Neural cell (in vitro differentiated cells): ENCODE measurements around the gene ZBTB40. TPM values are rescaled to one million over a fixed set of nuclear protein-coding genes. Genes with fewer than 3 reads are reported as not detected.

Source experiments
- H2AFZ ChIP-seq: fragments of 200-600, 300-800 bp; sonication (generic), shearing (Covaris generic); 2 replicates; pipeline ENCODE4 v1.6.0; 2014; ENCODE audit warnings: low read depth, mild to moderate bottlenecking, antibody characterized with exemption, low read length, moderate library complexity
- H3F3A ChIP-seq: fragments of 200-600 bp; shearing (Covaris generic); 2 replicates; pipeline ENCODE4 v1.6.1; 2016; ENCODE audit warnings: mild to moderate bottlenecking, moderate library complexity, mixed read lengths, antibody characterized with exemption, low read length; ENCODE audit not compliant: insufficient read depth, poor library complexity, severe bottlenecking
- H3K27ac ChIP-seq: fragments of 200-600, 300-800 bp; sonication (generic), shearing (Covaris generic); 2 replicates; pipeline ENCODE4 v1.5.1; 2014; ENCODE audit warnings: mild to moderate bottlenecking, low read length, moderate library complexity
- H3K27me3 ChIP-seq: fragments of 300-800, 200-600 bp; sonication (generic), shearing (Covaris generic); 2 replicates; pipeline ENCODE4 v1.6.0; 2014; ENCODE audit warnings: mild to moderate bottlenecking, low read depth, low read length, moderate library complexity; ENCODE audit not compliant: insufficient read depth
- H3K36me3 ChIP-seq: fragments of 300-800, 200-600 bp; sonication (generic), shearing (Covaris generic); 2 replicates; pipeline ENCODE4 v1.5.1; 2014; ENCODE audit warnings: mild to moderate bottlenecking, antibody characterized with exemption, low read length, moderate library complexity; ENCODE audit not compliant: insufficient read depth
- H3K4me2 ChIP-seq: fragments of 300-800, 200-600 bp; sonication (generic), shearing (Covaris generic); 2 replicates; pipeline ENCODE4 v1.6.0; 2014; ENCODE audit warnings: mild to moderate bottlenecking, low read length
- H3K4me3 ChIP-seq: fragments of 300-800, 200-600 bp; sonication (generic), shearing (Covaris generic); 2 replicates; pipeline ENCODE4 v1.5.1; 2014; ENCODE audit warnings: mild to moderate bottlenecking, low read length, moderate library complexity
- H3K79me2 ChIP-seq: fragments of 200-600 bp; shearing (Covaris generic); replicated peaks from 2 replicates; pipeline ENCODE4 v1.6.0; 2014; ENCODE audit warnings: mild to moderate bottlenecking, low read length, moderate library complexity; ENCODE audit not compliant: insufficient read depth
- H3K9ac ChIP-seq: fragments of 300-800, 200-600 bp; sonication (generic), shearing (Covaris generic); 2 replicates; pipeline ENCODE4 v1.6.1; 2016; ENCODE audit warnings: mild to moderate bottlenecking, low read length, mixed read lengths
- H3K9me2 ChIP-seq: fragments of 200-600 bp; shearing (Covaris generic); 2 replicates; pipeline ENCODE4 v1.6.1; 2016; ENCODE audit warnings: mild to moderate bottlenecking, low read length, mixed read lengths; ENCODE audit not compliant: insufficient read depth
- H3K9me3 ChIP-seq: fragments of 200-600, 300-800 bp; sonication (generic), shearing (Covaris generic); 2 replicates; pipeline ENCODE4 v1.6.1; 2016; ENCODE audit warnings: mild to moderate bottlenecking, mixed run types, low read length, moderate library complexity, mixed read lengths
- H4K20me1 ChIP-seq: fragments of 200-600 bp; shearing (Covaris generic); 2 replicates; pipeline ENCODE4 v1.6.1; 2016; ENCODE audit warnings: mild to moderate bottlenecking, mixed run types; ENCODE audit not compliant: insufficient read depth
- CTCF ChIP-seq: fragments of 450-650 bp; IDR thresholded peaks from 2 replicates; pipeline ENCODE4 v1.5.1; 2014; ENCODE audit warnings: antibody characterized with exemption, mild to moderate bottlenecking, moderate library complexity; ENCODE audit not compliant: poor library complexity, severe bottlenecking
- EP300 ChIP-seq: fragments of 450-650 bp; conservative IDR thresholded peaks from 2 replicates; pipeline ENCODE4 v1.6.1; 2014; ENCODE audit warnings: antibody characterized with exemption, mild to moderate bottlenecking, moderate library complexity; ENCODE audit not compliant: poor library complexity, severe bottlenecking
- EZH2 ChIP-seq: fragments of 200-600, 300-800 bp; shearing (Covaris generic), sonication (generic); IDR thresholded peaks from 2 replicates; pipeline ENCODE4 v1.6.1; 2014; ENCODE audit warnings: antibody characterized with exemption, low read length, borderline replicate concordance, mild to moderate bottlenecking; ENCODE audit not compliant: insufficient read depth, poor library complexity, severe bottlenecking
- MXI1 ChIP-seq: fragments of 450-650 bp; conservative IDR thresholded peaks from 2 replicates; pipeline ENCODE4 v1.6.1; 2014; ENCODE audit warnings: antibody characterized with exemption, mild to moderate bottlenecking; ENCODE audit not compliant: poor library complexity, severe bottlenecking
- POLR2AphosphoS5 ChIP-seq: IDR thresholded peaks from 2 replicates; pipeline ENCODE4 v1.6.1; 2012
- RAD21 ChIP-seq: fragments of 450-650 bp; conservative IDR thresholded peaks from 2 replicates; pipeline ENCODE4 v1.6.1; 2014; ENCODE audit warnings: antibody characterized with exemption, mild to moderate bottlenecking, moderate library complexity
- SMC3 ChIP-seq: fragments of 450-650 bp; conservative IDR thresholded peaks from 2 replicates; pipeline ENCODE4 v1.6.1; 2014; ENCODE audit warnings: antibody characterized with exemption, mild to moderate bottlenecking, moderate library complexity; ENCODE audit not compliant: poor library complexity
- TAF1 ChIP-seq: IDR thresholded peaks from 2 replicates; pipeline ENCODE4 v1.6.1; 2012; ENCODE audit warnings: low read depth
- polyA plus RNA-seq: library from polyadenylated mRNA; depleted of rRNA; stranded (reverse); fragments of >200 nt; gene quantifications from 2 replicates; pipeline ENCODE4 v1.2.3, GENCODE V29; 2014
- TF ChIP-seq, protein P1 (sequence below): IDR thresholded peaks from 2 replicates; pipeline ENCODE4 v1.6.1; 2012; ENCODE audit warnings: borderline replicate concordance

The ZBTB40 gene
- polyA plus RNA-seq, 1 donor from 2014 or later, result 12.7 TPM

DNA sequence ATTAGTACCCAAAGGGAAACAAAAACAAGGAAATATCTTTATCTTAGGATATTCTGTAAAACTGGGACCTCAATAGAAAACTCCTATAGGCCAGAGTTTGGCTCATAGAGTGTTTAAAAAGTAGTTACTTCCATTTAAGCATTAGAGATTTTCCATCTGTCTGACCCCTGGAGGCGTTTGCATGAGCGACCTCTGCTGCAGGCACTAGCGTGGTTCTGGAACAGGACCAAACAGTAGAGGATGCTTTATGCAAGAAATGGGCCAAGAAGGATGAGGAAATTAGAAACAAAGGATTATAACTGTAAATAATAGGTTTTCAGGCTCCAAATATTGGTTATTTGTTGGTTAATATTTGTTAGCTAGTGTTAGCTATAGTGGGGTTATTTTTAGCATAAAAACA, 5.7 kb downstream of the ZBTB40 start:
- Histone ChIP-seq H3K4me3 (no peak overlapping the region), H3K9me2 (no peaks in the 10 kb centered on the region), H3K9ac (no peak overlapping the region), H3K36me3 (no peaks in the 10 kb centered on the region), H2AFZ (no peak overlapping the region), H4K20me1 (no peaks in the 10 kb centered on the region), H3K4me2 (no peak overlapping the region), H3K27ac (no peak overlapping the region), H3K9me3 (no peaks in the 10 kb centered on the region), H3K79me2 (peaks cover 25% of the 10 kb centered on the region), H3F3A (no peaks in the 10 kb centered on the region), H3K27me3 (no peaks in the 10 kb centered on the region)
- TF ChIP-seq MXI1 (no peak), EZH2 (no peak), SMC3 (no peak), RAD21 (no peak), POLR2AphosphoS5 (no peak), EP300 (no peak), TAF1 (no peak), CTCF (no peak)
- TF ChIP-seq, protein P1, sequence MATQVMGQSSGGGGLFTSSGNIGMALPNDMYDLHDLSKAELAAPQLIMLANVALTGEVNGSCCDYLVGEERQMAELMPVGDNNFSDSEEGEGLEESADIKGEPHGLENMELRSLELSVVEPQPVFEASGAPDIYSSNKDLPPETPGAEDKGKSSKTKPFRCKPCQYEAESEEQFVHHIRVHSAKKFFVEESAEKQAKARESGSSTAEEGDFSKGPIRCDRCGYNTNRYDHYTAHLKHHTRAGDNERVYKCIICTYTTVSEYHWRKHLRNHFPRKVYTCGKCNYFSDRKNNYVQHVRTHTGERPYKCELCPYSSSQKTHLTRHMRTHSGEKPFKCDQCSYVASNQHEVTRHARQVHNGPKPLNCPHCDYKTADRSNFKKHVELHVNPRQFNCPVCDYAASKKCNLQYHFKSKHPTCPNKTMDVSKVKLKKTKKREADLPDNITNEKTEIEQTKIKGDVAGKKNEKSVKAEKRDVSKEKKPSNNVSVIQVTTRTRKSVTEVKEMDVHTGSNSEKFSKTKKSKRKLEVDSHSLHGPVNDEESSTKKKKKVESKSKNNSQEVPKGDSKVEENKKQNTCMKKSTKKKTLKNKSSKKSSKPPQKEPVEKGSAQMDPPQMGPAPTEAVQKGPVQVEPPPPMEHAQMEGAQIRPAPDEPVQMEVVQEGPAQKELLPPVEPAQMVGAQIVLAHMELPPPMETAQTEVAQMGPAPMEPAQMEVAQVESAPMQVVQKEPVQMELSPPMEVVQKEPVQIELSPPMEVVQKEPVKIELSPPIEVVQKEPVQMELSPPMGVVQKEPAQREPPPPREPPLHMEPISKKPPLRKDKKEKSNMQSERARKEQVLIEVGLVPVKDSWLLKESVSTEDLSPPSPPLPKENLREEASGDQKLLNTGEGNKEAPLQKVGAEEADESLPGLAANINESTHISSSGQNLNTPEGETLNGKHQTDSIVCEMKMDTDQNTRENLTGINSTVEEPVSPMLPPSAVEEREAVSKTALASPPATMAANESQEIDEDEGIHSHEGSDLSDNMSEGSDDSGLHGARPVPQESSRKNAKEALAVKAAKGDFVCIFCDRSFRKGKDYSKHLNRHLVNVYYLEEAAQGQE, result no peak

- H3F3A ChIP-seq, result no peaks in the 10 kb centered on the region
- no peaks in the 10 kb centered on the region for H3K9me3 ChIP-seq
- H3K4me2 ChIP-seq, result no peak overlapping the region
- no peaks in the 10 kb centered on the region for H3K27me3 ChIP-seq
- H4K20me1 ChIP-seq, result no peaks in the 10 kb centered on the region
- no peak overlapping the region for H2AFZ ChIP-seq
- H3K79me2 ChIP-seq, result peaks cover 30% of the 10 kb centered on the region
- H3K9ac ChIP-seq, result no peak overlapping the region
- no peak overlapping the region for H3K27ac ChIP-seq
- H3K9me2 ChIP-seq, result no peaks in the 10 kb centered on the region
- no peaks in the 10 kb centered on the region for H3K36me3 ChIP-seq
- TF ChIP-seq MXI1 (no peak), RAD21 (no peak), TAF1 (no peak), CTCF (no peak), EP300 (no peak), EZH2 (no peak), SMC3 (no peak), POLR2AphosphoS5 (no peak)
- TF ChIP-seq, protein P1, result no peak
- no peak overlapping the region for H3K4me3 ChIP-seq
Measured at GRCh38 chr1:22457836-22458235, 6.2 kb downstream of the ZBTB40 start.
